ENCODE results near the gene POU2F2.

Gene POU2F2

GRCh38 chr19:42132030-42132628, at the start of gene POU2F2:
POU2F2 (minus strand) TSS chr19:42132446; CDS start chr19:42132411, 35 bp downstream.
- DNase-seq (ENCODE audit: low read depth), result no peak

GRCh38 chr19:42178791-42179674, 46.8 kb upstream of the POU2F2 start:
- no peak for DNase-seq (ENCODE audit: low read depth)

- no peak for DNase-seq (ENCODE audit: low read depth)
These were observed 45.4 kb upstream of the POU2F2 start for GRCh38 chr19:42177686-42178019.

- peak; percentile 30 for DNase-seq (ENCODE audit: low read depth)
These were observed 44.9 kb upstream of the POU2F2 start for GRCh38 chr19:42176990-42177685.

GRCh38 chr19:42176649-42176989, 44.4 kb upstream of the POU2F2 start:
- DNase-seq (ENCODE audit: low read depth), result no peak

GRCh38 chr19:42175952-42176648, 43.9 kb upstream of the POU2F2 start:
- DNase-seq (ENCODE audit: low read depth), result peak; percentile 3

- no peak for DNase-seq (ENCODE audit: low read depth)
These were observed 42.9 kb upstream of the POU2F2 start for GRCh38 chr19:42174958-42175734.

GRCh38 chr19:42174188-42174587, 41.9 kb upstream of the POU2F2 start:
- no peak for DNase-seq (ENCODE audit: low read depth)

- no peak for DNase-seq (ENCODE audit: low read depth)
These were observed 41.4 kb upstream of the POU2F2 start for GRCh38 chr19:42173695-42174094.

- DNase-seq (ENCODE audit: low read depth), result no peak
These were observed 40.0 kb upstream of the POU2F2 start for GRCh38 chr19:42172261-42172660.

GRCh38 chr19:42170715-42171114, 38.5 kb upstream of the POU2F2 start:
- no peak for DNase-seq (ENCODE audit: low read depth)

GRCh38 chr19:42169486-42170413, 37.5 kb upstream of the POU2F2 start:
- no peak for DNase-seq (ENCODE audit: low read depth)

GRCh38 chr19:42168206-42168605, 36.0 kb upstream of the POU2F2 start:
- DNase-seq (ENCODE audit: low read depth), result no peak

GRCh38 chr19:42166316-42166715, 34.1 kb upstream of the POU2F2 start:
- DNase-seq (ENCODE audit: low read depth), result no peak

GRCh38 chr19:42165146-42165545, 32.9 kb upstream of the POU2F2 start:
- DNase-seq (ENCODE audit: low read depth), result no peak

GRCh38 chr19:42161616-42162263, 29.5 kb upstream of the POU2F2 start:
- no peak for DNase-seq (ENCODE audit: low read depth)

GRCh38 chr19:42159942-42160341, 27.7 kb upstream of the POU2F2 start:
- DNase-seq (ENCODE audit: low read depth), result no peak

GRCh38 chr19:42158926-42159325, 26.7 kb upstream of the POU2F2 start:
- no peak for DNase-seq (ENCODE audit: low read depth)

GRCh38 chr19:42156571-42156970, 24.3 kb upstream of the POU2F2 start:
- no peak for DNase-seq (ENCODE audit: low read depth)

- no peak for DNase-seq (ENCODE audit: low read depth)
These were observed 23.6 kb upstream of the POU2F2 start for GRCh38 chr19:42155796-42156195.

All from GM04504 (cell line).